GM13976 (cell line): ENCODE data around the gene BSN.

Experiments used
- DNase-seq: peaks from one replicate; pipeline ENCODE4 v3.0.0; 2012; ENCODE audit warnings: low spot score
- CTCF ChIP-seq: IDR thresholded peaks from 2 replicates; pipeline ENCODE4 v1.5.1; 2012; ENCODE audit warnings: borderline replicate concordance, mild to moderate bottlenecking; ENCODE audit not compliant: insufficient read depth; ENCODE audit errors: extremely low read depth, missing control alignments, control extremely low read depth
- in situ Hi-C: fragments of 300-500 bp; cut with MboI; formaldehyde crosslinking; loops from one replicate; pipeline ENCODE4 v1.12.0; 2022; ENCODE audit warnings: low sequenced_read_pairs, mixed read lengths, inconsistent platforms; ENCODE audit not compliant: unreplicated experiment

The BSN gene

GRCh38 chr3:49641292-49641691, 87.0 kb downstream of the BSN start:
- in situ Hi-C loops = no loop called here
- DNase-seq = no peak
- no peak for TF ChIP-seq CTCF

GRCh38 chr3:49641921-49642707, 87.8 kb downstream of the BSN start:
- no peak for TF ChIP-seq CTCF
- no peak for DNase-seq
- in situ Hi-C loops = no loop called here

- in situ Hi-C loops = no loop called here
- DNase-seq = no peak
- TF ChIP-seq CTCF = no peak
Measured at GRCh38 chr3:49642708-49643145, 88.5 kb downstream of the BSN start.

GRCh38 chr3:49644684-49645083, 90.4 kb downstream of the BSN start:
- no peak for TF ChIP-seq CTCF
- in situ Hi-C loops = no loop called here
- no peak for DNase-seq

GRCh38 chr3:49646236-49646635, 92.0 kb downstream of the BSN start:
- no peak for TF ChIP-seq CTCF
- no peak for DNase-seq
- in situ Hi-C loops = no loop called here

- TF ChIP-seq CTCF = no peak
- DNase-seq = no peak
- in situ Hi-C loops = no loop called here
Measured at GRCh38 chr3:49647741-49648140, 93.5 kb downstream of the BSN start.

- no peak for TF ChIP-seq CTCF
- in situ Hi-C loops = no loop called here
Measured at GRCh38 chr3:49648354-49649019, 94.2 kb downstream of the BSN start.

More at GRCh38 chr3:49648354-49649019, 94.2 kb downstream of the BSN start:
- no peak for DNase-seq
